Measurements from ENCODE around the gene HSPBP1. TPM values are rescaled to one million over a fixed set of nuclear protein-coding genes. Genes with fewer than 3 reads are reported as not detected.

HSPBP1 gene
- total and polyA plus RNA-seq, 9 of the 15 experiments (the other 6 are each of a cell fraction or from before 2014, with no cell fraction given): 0.83 to 81.3 (median 21.8) TPM

GRCh38 chr19:55279770-55280643 lies at the start of gene HSPBP1 (continued):
- TF ChIP-seq ZC3H4 (CRISPR knock-in tag; IDR thresholded peaks at IDR 0.05; ENCODE audit: borderline replicate concordance) (no peak), FOS (IDR thresholded peaks at IDR 0.05; ENCODE audit: extremely low read depth, insufficient read length) (no peak), ZNF639 (CRISPR knock-in tag; conservative IDR thresholded peaks at IDR 0.05 in 1 of 2, IDR thresholded peaks at IDR 0.05 in 1 of 2) (peak in 1 of 2 experiments; percentile 86; a peak in 2 of 4 replicates), COPS2 (conservative IDR thresholded peaks at IDR 0.05) (no peak), SRSF3 (IDR thresholded peaks at IDR 0.05; ENCODE audit: insufficient read depth, low read length) (no peak), BHLHE40 (IDR thresholded peaks at IDR 0.05; ENCODE audit: low read length) (peak; percentile 72), RAD51 (IDR thresholded peaks at IDR 0.05; ENCODE audit: borderline replicate concordance, low read depth) (no peak), NR2C2 (CRISPR knock-in tag; IDR thresholded peaks at IDR 0.05) (peak; percentile 95), NR2C2 (tag; IDR thresholded peaks at IDR 0.05) (peak; percentile 99), EWSR1 (IDR thresholded peaks at IDR 0.05; ENCODE audit: borderline replicate concordance, low read depth, partially characterized antibody) (no peak), KLF10 (CRISPR knock-in tag; IDR thresholded peaks at IDR 0.05) (no peak), ERF (CRISPR knock-in tag; IDR thresholded peaks at IDR 0.05) (peak; percentile 67; the same call in 1 of the 2 replicates), MAFK (IDR thresholded peaks at IDR 0.05; ENCODE audit: low read length) (no peak), FOXJ2 (tag; IDR thresholded peaks at IDR 0.05) (no peak; the same call in 1 of the 2 replicates), FIP1L1 (IDR thresholded peaks at IDR 0.05; ENCODE audit: low read depth, low read length, poor library complexity, severe bottlenecking) (no peak), NFYB (IDR thresholded peaks at IDR 0.05; ENCODE audit: extremely low read depth, insufficient read length) (no peak), CREB3L1 (IDR thresholded peaks at IDR 0.05; ENCODE audit: borderline replicate concordance, low read depth) (0 out of 2 replicates have a peak, but pooled peaks have one; percentile 30), TAF1 (IDR thresholded peaks at IDR 0.05; ENCODE audit: control insufficient read depth, extremely low read depth, insufficient read depth, low read length, severe bottlenecking) (peak; percentile 59), ZNF436 (CRISPR knock-in tag; IDR thresholded peaks at IDR 0.05) (no peak), HNRNPLL (IDR thresholded peaks at IDR 0.05; ENCODE audit: low read depth, low read length, poor library complexity, severe bottlenecking) (peak; percentile 35)
